GM21737 (cell line): ENCODE measurements around the gene TXNIP.

ENCODE experiments used
- ATAC-seq: cut with Tn5 transposase; IDR thresholded peaks from one replicate; pipeline ENCODE4 v1.9.1; 2021; ENCODE audit warnings: mild to moderate bottlenecking, moderate library complexity; ENCODE audit not compliant: unreplicated experiment

TXNIP gene

DNA sequence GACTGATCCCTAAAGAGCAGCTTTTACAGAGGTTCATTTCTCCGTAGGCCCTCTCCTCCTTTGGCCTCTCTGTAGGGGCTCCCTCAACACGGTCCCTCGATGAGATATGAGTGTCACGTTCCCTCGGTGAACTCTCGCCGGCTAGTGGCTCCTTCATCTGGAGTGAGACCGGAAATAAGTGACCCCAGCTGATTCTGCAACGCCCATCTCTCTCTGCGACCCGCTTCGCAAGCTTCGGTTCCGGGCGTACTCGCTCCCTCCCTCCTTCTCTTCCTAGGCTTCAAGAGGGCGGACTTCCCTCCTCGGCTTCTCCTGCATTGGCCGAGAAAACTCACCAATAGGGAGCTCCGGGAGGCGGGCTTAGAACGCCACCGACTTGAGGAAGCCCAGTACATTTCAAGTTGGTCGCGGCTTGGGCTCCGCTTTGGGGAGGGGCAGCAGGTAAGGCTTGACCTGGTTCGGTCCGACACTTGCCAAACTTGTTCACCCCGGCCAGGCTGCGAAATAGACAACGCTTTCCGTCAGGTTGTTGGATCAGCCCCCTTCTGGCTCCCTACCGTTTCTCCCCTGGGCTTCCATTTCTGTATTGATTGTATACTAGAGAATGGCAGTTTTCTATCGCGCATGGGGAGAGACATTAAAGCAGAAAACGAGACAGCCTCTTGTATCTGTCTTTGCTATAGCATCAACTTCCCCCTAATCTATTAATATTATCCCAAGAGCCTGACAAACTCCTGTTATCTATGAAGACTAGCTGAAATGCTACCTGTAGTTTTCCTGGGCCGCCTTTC, 31.9 kb downstream of the TXNIP start, which contains the start of the genes ANKRD34A and POLR3GL:
TSS of gene ANKRD34A (minus strand) at position 248 of the 791 bp plus-strand sequence. CDS start 2,816 bp downstream, outside the sequence.
TSS of gene POLR3GL (plus strand) at position 363 of the 791 bp plus-strand sequence. CDS start 10,176 bp downstream, outside the sequence.
- ATAC-seq = peak; percentile 92

DNA sequence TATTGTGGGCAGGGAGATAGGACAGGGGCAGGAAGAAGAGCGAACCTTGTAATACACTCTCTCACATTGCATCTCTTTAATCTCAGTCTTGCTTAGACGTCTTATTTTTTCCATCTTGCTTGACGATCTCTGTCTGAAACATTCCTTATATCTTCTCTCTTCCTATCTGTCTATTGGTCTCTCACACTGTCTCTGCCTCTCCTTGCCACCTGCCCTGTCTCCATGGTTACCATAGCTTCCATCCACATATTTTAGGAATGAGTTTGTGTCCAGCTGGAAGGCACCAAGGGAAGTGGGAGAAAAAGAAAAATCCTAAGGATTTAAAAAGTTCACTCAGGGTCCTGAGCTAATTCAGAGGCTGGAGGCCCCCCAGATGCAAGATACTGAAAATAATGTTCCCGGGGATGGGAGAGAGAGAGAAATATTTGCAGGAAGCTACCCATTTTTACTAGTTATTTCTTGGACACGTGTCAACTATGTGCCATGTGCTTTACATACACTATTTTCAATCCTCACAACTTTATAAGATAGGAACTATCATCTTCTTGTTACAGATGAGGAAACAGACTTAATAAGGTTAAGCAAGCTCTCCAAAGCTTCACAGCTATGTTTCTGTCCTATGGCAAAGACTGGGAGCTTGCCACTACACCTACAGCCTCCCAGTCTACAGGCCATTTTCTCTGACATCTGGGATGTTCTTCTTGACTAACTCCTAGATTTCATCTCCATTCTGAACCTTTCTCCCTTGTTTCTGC, 32.9 kb downstream of the TXNIP start:
- ATAC-seq = no peak

DNA sequence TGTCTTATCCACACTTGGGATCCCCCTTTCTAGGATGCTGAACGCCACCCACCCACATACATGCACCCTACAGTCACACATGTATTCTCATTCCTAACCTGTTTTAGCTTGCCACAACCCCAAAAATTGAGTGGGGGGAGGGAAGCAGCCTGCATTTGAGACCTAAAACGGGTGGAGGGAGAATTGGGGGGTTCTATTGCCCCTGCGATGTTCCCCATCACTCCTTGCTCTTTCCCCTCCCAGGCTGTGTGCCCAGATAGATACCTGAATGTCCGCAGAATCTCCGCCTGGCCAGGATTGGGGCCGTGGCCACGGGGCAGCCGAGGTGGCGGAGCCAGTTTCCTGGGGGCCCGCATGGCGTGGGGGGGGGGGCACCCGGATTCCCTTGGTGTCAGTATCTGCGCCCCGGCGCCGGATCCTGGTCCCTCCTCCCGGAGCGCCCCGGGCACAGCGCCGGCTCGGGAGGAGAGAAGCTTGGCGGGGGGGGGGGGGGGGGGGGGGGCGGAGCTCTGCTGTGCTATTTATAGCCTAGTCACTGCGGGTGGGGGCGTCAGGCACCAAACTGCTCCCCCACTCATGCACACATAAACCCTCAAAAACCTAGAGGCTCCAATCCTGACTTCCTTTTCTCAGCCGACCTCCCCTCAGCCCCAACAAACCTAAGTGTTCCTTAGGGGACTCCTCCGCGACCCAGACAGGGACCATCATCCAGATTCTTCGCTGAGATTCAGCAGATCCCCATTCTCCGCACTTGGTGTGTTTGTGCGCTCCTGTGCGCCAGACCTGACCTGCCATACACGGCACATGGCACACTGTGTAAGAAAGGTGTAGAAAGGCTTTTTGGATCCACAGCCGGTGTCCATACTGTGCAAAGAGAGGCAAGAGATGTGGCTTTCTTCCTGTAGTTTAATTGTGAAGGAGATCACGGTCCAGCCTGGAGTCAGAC, 33.9 kb downstream of the TXNIP start:
- no peak for ATAC-seq

DNA sequence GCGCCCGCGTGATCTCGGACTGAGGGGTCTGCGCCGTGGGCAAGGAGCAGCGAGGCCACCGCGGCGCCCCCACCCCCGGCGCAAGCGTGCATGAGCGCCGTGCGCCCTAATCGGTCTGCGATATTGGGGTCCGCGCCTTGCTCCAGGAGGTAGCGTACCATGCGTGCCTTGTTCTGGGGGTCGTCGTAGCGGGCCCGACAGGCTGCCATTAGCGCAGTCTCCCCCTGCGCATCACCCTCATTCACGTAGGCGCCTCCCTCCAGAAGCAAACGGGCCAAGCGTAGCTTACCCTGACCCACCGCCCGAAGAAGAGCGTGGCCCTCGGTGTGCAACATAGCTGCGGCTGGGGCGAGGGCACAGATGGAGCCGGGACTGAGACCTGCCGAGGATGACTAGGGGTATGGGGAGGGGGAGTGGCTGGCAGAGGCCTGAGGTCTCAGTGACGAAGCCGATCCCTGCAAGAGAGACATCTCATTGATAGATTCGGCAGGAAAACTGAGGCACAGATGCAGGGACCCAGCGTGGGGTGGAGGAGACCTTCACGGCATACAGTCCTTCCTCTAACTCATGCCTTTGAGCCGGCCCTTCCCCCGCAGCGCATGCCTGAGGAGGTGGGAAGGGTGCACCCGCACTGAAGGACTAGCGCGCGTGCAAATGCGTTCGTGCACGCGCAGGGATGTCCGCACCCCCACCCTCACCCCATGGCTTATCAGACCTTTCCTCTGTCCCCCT, 34.8 kb downstream of the TXNIP start:
- ATAC-seq = no peak

DNA sequence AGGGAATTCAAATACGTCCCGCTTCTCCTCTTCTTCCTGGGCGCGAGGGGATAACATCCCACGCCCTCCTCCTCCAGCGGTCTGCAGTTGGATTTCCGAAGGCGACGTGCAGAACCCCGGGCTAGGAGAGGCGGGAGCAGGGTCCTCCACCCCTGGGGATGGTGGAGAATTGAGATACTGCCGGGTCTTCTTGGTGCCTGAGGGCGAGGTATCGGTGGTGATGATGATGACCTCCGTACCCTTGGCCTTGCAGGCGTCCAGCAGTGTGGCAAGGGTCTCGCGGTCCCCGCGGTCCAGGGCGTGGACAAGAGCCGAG, 35.3 kb downstream of the TXNIP start:
- ATAC-seq = no peak

DNA sequence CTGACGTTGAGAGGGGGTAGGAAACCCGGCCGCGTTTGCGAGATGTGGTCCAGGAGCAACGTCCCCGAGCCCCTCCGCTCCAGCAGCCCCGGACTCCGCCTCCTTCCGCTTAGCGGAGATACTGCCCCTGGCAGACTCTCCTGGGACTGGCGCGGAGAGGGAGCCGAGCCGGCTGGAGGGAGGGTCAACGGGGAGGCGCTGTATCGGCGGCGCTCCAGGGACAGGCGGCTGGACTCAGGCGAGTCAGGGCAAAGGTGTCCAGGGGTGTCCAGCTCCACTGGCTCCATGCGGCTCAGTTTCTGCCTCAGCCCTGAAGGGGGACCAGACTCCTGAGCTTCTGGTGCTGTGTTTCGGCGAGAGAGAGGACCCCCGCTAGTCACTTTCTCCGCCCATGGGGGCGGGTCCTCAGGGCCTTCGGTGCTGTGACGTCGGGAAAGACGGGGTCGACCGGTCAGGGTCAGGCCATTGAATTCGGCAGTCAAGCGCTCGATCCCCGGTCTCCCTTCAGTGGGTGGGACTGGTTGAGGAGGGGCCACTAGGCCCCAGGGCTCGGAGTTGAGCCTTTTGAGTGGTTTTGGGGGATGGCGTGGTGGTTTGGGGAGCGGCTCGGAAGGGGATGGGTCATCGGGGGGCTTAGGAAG, 35.8 kb downstream of the TXNIP start:
- ATAC-seq = no peak

DNA sequence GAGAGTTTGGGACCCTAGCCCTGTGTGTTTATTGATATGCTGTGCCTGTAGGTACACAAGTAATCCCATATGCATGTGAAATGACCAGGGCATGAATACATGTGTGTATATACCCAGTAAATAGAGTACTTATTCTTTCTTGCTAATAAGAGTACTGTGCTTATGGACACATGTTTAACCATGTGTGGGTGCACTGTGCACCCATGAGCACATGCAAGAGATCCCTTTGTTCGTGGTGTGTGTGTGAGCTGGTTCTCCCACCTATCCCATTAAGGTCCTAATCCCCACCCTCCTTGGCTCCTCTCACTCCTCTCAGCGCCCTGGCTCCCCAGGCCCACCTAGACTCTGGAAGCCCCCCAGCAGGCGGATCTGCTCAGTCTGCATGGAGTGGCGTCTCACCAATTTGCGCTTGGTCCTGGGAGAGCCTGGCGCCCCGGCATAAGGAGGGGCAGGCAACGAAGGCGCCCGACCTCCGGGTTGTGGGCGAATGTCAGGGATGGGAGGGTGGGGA, 36.4 kb downstream of the TXNIP start:
- ATAC-seq = no peak

DNA sequence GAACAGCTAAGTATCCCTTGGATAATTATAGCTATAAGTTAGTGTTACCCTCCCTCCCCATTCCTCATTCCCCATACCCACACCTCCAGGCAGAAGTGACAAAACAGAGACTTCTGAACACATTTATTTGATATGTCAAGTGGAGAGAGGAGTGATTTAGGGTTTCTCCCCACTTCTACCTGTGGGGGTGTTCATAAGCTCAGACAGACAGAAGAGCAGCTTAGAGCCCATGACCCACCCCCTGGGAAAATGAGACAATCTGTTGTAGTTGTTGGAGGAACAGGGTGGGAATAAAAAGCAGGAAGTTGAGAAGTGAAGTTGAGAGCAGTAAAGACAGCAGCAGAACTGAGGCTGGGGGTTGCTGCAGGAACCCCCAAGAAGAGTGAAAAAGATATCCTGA, 37.0 kb downstream of the TXNIP start:
- no peak for ATAC-seq

DNA sequence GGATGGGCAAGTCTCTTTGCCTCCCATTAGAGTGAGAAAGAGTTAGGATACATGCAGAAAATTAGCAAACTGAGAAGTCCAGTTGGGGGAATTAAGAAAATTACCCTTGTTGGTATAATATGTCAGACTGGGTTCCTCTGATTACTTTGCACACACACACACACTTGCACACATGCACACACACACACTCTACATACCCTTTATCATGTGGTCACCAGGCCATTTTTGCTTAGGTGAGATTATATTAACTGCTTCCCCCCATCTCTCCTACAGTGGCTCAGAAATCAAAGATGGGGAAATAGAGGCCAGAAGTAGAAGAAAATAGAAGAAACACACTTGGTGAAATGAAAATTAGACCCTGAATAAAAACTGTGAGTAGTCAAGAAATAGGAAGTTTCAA, 37.6 kb downstream of the TXNIP start:
- no peak for ATAC-seq

DNA sequence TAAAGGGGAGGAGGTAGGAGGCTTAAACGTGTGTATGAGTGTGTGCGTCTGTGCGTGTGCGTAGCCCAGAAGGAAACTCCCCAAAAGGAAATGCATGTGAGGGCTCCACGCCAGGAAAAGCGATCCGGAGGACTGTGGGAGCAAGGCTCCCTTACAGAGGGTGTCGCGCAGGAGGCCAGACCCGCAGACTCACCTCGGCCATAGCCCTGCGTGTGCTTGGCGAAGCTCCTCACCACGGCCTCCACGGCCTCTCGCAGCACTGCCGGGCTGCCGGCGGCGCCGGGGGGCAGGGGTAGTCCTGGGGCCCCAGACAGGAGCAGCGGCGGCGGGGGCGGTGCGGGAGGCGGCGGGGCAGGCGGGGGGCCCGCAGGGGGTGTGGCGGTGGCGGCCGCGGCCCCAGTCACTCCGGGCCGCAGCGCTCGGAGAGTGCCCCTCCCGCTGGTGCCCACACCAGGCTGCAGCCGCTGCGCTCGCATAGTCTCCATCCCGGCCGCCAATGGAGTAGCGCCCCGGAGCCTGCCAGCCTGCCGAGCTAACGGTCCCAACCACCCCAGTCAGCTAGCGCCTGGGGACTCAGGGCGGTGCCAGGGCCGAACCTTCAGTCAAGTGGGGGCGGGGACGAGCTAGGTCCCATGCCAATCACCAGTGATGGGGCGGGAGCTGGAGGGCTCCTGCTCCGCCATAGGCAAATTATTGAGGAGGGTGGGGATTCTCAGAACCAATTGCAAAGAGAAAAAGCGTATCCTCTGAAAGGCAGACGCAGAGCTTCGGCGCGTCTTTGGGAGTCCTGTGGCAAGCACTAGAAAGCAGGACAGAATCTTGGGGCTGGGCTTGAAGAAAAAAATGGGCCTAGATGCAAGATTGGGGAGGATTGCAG, 38.7 kb downstream of the TXNIP start, which contains the start of gene LIX1L:
TSS of gene LIX1L (minus strand) at position 575 of the 877 bp plus-strand sequence. CDS start at position 485, 90 bp downstream.
- ATAC-seq = peak; percentile 85

DNA sequence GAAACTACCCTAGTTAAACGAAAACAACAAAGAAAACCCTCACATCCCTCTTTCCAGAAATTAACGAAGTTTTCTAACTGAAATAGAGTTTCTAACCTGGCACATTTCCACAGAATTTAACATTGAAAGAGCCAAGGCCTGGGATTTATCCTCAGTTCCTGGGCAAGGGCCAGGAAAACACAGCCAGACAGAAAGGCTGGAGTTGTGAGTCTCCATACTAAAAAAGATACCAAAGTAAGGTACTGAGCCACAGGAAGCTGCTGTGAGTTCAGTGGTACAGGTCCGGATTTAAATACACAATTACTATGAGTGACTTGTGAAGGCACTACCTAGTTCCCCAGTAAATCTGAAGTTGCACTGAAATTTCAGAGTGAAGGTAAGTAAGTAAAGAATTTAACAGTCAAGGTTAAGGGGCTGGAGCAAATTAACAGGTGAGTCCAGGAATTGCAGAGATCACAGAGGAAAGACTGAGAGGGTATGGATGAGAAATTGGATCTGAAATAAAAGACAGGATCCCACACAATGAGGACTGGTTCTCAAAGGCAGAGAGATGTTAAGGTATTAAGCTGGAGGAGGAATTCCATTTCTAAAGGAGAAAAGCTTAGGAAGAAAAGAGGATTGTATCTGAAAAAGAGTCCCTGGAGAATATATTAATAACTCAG, 39.5 kb downstream of the TXNIP start:
- no peak for ATAC-seq

DNA sequence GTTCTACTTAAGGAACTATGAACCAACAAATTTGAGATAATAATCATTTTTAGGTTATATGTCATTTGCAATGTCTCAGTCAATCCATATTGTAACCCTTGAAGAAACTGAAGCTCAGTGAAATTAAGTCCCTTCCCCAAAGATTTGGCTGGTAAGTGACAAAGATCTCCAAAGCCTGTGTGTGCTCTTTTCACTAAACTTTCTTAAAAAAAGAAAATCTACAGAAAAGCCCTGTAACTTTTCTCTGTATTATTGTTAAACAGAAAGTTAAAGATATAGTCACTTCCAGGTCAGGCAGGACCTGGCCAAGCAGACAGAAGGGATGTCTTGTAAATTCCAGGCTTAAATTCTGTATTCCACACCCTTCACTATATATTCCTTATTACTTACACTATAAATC, 40.0 kb downstream of the TXNIP start:
- no peak for ATAC-seq

DNA sequence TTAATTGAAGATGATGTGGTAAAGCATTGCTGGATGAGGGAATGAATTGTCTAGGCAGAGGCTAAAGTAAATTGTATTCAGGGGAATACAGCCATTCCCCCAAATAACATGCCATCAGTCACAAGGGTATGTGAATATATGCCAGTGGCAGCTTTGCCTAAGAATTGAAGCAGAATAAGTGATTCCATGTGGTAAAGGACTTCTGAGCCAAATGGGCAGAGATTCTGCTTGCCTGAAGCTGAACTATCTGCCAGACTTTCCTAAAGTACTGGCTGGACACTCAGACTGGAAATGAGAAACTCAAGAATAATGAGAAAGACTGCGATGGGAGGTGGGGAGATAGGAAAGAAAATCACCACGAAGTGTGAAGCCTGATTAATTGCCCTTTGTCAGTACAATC, 40.9 kb downstream of the TXNIP start:
- no peak for ATAC-seq

DNA sequence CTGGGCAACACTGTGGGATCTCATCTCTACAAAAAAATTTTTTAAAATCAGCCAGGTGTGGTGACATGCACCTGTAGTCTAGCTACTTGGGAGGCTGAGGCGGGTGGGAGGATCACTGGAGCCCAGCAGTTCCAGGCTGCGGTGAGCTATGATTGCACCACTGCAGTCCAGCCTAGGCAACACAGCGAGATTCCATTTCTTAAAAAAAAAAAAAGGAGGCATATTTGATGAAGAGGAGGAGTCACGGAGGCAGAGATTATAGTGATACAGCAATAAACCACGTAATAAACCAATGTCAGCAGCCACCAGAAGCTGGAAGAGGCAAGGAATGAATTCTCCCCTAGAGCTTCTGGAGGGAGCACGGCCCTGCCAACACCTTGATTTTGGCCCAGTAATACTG, 42.5 kb downstream of the TXNIP start:
- ATAC-seq = no peak

DNA sequence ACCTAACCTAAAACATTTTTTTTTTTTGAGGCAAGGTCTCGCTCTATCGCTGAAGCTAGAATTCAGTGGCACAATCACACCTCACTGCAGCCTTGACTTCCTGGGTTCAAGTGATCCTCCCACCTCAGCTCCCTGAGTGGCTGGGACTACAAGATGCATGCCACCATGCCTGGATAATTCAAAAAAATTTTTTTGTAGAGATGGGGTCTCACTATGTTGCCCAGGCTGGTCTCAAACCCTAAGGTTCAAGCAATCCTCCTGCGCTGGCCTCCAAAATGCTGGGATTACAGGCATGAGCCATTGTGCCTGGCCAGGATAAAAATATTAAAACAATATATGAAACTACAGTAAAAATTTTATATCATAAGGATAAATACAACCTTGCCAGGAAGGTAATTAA, 43.5 kb downstream of the TXNIP start:
- no peak for ATAC-seq

DNA sequence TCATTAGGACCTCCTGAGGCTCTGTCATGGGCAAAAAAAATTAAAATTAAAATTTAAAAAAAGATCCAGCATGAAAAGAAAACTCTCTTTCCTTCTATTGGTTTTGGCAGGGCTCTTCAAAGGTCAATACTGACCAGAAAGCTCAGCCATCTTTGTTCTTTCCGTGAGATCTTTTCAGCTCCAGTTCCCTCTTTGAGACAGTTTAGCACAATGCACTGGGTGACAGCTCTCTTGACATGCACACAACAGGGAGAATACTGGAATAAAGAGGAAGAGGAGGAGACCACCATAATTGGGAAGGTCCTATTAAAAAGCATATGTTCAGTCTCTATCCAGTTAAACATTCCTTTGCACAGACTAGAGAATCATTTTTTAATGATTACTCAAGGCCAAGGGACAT, 44.9 kb downstream of the TXNIP start:
- no peak for ATAC-seq

DNA sequence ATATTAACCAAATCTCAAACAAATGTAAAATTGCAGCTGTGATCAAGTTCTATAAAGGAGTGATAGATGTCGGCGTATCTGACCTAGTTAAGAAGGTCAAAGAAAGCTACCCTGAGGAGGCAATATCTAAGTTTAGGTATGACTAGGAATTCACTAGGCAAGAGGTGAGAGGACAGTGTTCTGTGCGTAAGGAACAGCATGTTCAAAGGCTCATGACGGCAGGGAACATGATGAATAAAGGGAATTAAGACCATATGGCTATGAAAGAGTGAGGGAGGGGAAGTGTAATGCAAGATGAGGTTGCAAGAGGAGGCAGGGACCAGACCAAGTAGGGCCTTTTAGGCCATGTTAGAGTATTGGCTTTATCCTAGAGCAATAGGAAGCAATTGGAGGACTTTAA, 47.2 kb downstream of the TXNIP start:
- no peak for ATAC-seq

DNA sequence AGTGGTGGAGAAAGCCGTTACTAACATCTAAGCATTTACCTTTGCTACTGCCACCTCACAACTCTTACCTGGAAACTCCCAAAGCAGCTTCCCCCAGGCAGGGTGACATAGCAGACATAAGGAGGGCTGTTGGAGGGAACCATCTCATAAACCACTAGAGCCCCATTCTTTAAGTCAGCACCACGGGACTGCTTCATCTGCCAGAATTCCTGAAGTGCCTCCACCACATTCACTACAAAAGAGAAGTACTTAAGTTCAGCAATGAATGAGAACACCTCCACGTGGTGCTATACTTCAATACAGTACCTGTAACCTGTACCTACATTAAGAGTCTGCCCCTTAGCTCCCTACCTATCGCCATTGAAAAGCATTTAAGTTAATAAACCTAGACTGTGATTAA, 48.8 kb downstream of the TXNIP start:
- ATAC-seq = no peak
